Astrocyte (in vitro differentiated cells and primary cell): ENCODE data around the gene WNT3.

Experiments
- EZH2 ChIP-seq: IDR thresholded peaks from 2 replicates; pipeline ENCODE4 v1.6.1; 2012; ENCODE audit warnings: mild to moderate bottlenecking, low read length, inconsistent platforms; ENCODE audit not compliant: insufficient read depth
- TF ChIP-seq, protein P1 (sequence below): IDR thresholded peaks from 2 replicates; pipeline ENCODE4 v1.5.1; 2011; ENCODE audit warnings: low read depth, mild to moderate bottlenecking, inconsistent platforms, low read length, moderate library complexity; ENCODE audit not compliant: insufficient read depth

DNA sequence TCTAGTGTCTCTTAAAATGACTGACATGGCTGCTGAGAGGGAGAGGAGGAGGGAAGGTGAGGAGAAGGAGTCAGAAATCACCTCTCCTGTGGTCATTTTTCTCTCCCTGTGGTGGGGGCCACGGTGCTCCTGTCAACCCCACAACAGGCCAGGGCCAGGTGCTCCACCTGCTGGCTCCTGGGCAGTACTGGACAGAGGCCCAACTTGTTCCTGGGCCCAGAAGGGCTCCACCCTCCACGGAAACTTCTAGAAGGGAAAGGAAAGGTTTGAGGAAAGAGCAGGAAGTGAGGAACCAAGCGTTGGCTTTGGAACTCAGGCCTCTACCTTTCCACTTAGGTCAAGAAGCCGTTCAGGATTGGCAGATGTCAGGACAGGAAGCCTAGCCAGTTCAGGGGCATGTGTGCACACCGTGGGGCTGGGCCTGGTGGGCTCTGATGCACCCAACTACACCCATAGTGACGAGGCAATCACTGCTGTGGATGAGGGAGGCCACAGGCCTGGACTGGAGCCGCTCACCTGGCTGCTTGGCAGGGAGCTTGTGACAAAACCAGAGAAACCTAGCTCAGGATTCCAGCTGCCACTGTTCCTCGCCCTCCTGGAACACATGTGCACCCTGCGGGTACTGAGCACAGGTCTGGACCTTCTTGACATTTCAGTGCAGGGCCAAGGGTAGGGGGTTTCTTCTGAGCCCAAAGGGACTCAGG, 36.1 kb downstream of the WNT3 start:
- TF ChIP-seq, protein P1, sequence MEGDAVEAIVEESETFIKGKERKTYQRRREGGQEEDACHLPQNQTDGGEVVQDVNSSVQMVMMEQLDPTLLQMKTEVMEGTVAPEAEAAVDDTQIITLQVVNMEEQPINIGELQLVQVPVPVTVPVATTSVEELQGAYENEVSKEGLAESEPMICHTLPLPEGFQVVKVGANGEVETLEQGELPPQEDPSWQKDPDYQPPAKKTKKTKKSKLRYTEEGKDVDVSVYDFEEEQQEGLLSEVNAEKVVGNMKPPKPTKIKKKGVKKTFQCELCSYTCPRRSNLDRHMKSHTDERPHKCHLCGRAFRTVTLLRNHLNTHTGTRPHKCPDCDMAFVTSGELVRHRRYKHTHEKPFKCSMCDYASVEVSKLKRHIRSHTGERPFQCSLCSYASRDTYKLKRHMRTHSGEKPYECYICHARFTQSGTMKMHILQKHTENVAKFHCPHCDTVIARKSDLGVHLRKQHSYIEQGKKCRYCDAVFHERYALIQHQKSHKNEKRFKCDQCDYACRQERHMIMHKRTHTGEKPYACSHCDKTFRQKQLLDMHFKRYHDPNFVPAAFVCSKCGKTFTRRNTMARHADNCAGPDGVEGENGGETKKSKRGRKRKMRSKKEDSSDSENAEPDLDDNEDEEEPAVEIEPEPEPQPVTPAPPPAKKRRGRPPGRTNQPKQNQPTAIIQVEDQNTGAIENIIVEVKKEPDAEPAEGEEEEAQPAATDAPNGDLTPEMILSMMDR: peak; percentile 46
- no peak for TF ChIP-seq EZH2
